ENCODE measurements around the gene SRSF3.

GRCh38 chr6:36636687-36637418 lies 42.7 kb downstream of the SRSF3 start:
- TF ChIP-seq FOXM1 (IDR thresholded peaks at IDR 0.05; ENCODE audit: borderline replicate concordance) (no peak), HDGF (IDR thresholded peaks at IDR 0.05; ENCODE audit: borderline replicate concordance) (no peak), SP1 (IDR thresholded peaks at IDR 0.05) (no peak), FOXA1 (IDR thresholded peaks at IDR 0.05) (no peak)
